Measurements from ENCODE around the gene RPTOR. TPM values are rescaled to one million over a fixed set of nuclear protein-coding genes. Genes with fewer than 3 reads are reported as not detected.

RPTOR gene
- total and polyA plus RNA-seq, 10 of the 15 experiments (the other 5 are each of a cell fraction or from before 2014, with no cell fraction given): 0.18 to 32.1 (median 7.8) TPM

GRCh38 chr17:80639658-80640057 is 95.0 kb downstream of the RPTOR start:
- H3K9me3 ChIP-seq (replicated peaks; ENCODE audit: control insufficient read depth, insufficient read depth, low read length): no peaks in the 10 kb centered on the region
- ChIA-PET CTCF (interaction anchor here (1.1 to 1.7 kb wide), 2 partner anchors 10 to 11 kb away, joined by 3 to 5 read pairs; no protein-coding TSS in a partner anchor), SMC1A (ENCODE audit: uncharacterized antibody, unreplicated experiment) (no interaction called here), POLR2A (no interaction called here), RAD21 (ENCODE audit: unreplicated experiment) (no interaction called here)
- BruUV-seq (replicated peaks): no TSS peak
- peaks cover 0 to 4% of the 10 kb centered on the region in 2 experiments; a peak in 2 of 4 replicates for H3K36me3 ChIP-seq (ENCODE audit: control insufficient read depth in 2 of 2, insufficient read depth in 2 of 2, low read length in 1 of 2)
- no peaks in the 10 kb centered on the region for H4K20me1 ChIP-seq (ENCODE audit: control insufficient read depth, insufficient read depth)
- no peak overlapping the region for H3K27ac ChIP-seq (ENCODE audit: control insufficient read depth, insufficient read depth)
- H3K9ac ChIP-seq (ENCODE audit: control insufficient read depth, insufficient read depth, low read length): no peak overlapping the region
- DNase-seq (ENCODE audit: low read depth, low spot score): no peak
- H3K4me2 ChIP-seq (ENCODE audit: control insufficient read depth, insufficient read depth): no peak overlapping the region
- intact Hi-C loops (cut with micrococcal nuclease; ENCODE audit: unreplicated experiment): no loop called here
- H3K27me3 ChIP-seq (replicated peaks in 1 of 2; ENCODE audit: control insufficient read depth in 2 of 2, insufficient read depth in 2 of 2, low read length in 1 of 2): no peaks in the 10 kb centered on the region
- no peak overlapping the region for H2AFZ ChIP-seq (ENCODE audit: control insufficient read depth, low read depth, low read length)
- TF ChIP-seq STAT3 (IDR thresholded peaks at IDR 0.05; ENCODE audit: low read depth, low read length) (no peak), GABPA (IDR thresholded peaks at IDR 0.05; ENCODE audit: low read depth) (no peak)
- WGBS (ENCODE audit: insufficient coverage, insufficient replicate concordance, low lambda C conversion rate, missing lambda C conversion rate): 96% methylated on average over 2 of the region's 2 CpGs
- peaks cover 2% of the 10 kb centered on the region; the same call in 1 of the 2 replicates for H3K79me2 ChIP-seq (ENCODE audit: control insufficient read depth, insufficient read depth, low read length)
- ATAC-seq: no peak
- in situ Hi-C loops (cut with MboI): no loop called here
- H3K4me3 ChIP-seq: no peak overlapping the region
- no peaks in the 10 kb centered on the region for H3K4me1 ChIP-seq (ENCODE audit: control insufficient read depth, insufficient read depth, low read length)
- no peak for FAIRE-seq

DNA sequence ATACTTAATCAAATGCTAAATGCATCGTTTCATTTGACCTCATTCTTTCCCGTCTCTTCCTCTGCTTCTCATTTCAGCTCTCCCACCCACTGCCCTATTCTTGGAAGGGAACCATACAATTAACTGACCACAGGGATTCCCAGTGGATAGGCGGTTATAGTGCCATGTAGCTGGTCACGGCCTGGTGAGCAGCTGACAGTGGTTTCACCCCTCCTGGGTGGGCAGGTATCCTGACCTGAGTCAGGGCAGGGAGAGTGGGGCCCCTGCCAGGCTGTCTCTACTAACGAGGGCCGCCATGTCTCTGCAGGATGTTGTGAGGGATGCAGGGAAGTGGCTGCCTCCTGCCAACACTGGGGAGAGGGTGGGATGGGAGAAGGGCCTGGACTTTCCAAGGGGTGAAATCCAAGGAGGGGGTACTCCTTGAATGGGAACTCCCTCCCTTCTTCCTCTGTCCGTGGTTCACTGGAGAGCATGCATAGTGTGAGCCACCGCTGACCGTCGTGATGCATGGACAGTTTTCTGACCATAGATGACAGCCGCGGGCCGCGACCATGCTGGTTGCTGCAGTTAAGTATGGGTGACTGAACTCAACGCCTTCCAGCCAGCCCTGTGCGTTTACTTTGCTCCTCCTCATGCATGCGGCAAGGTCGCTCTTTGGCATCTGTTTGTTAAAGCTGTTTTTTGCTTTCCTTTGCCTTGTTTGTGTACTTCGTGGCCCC is 95.9 kb downstream of the RPTOR start:
- FAIRE-seq: no peak
- intact Hi-C loops (cut with micrococcal nuclease; ENCODE audit: unreplicated experiment): no loop called here
- in situ Hi-C loops (cut with MboI): no loop called here
- ATAC-seq: no peak
- Histone ChIP-seq H3K79me2 (ENCODE audit: control insufficient read depth, insufficient read depth, low read length) (no peaks in the 10 kb centered on the region; the same call in 1 of the 2 replicates), H3K4me1 (ENCODE audit: control insufficient read depth, insufficient read depth, low read length) (no peaks in the 10 kb centered on the region), H3K9ac (ENCODE audit: control insufficient read depth, insufficient read depth, low read length) (no peak overlapping the region), H3K27ac (ENCODE audit: control insufficient read depth, insufficient read depth) (no peak overlapping the region), H3K9me3 (replicated peaks; ENCODE audit: control insufficient read depth, insufficient read depth, low read length) (no peaks in the 10 kb centered on the region), H3K27me3 (replicated peaks in 1 of 2; ENCODE audit: control insufficient read depth in 2 of 2, insufficient read depth in 2 of 2, low read length in 1 of 2) (no peaks in the 10 kb centered on the region), H3K4me2 (ENCODE audit: control insufficient read depth, insufficient read depth) (no peak overlapping the region), H4K20me1 (ENCODE audit: control insufficient read depth, insufficient read depth) (no peaks in the 10 kb centered on the region), H2AFZ (ENCODE audit: control insufficient read depth, low read depth, low read length) (no peak overlapping the region), H3K4me3 (no peak overlapping the region), H3K36me3 (ENCODE audit: control insufficient read depth in 2 of 2, insufficient read depth in 2 of 2, low read length in 1 of 2) (peaks cover 0 to 4% of the 10 kb centered on the region in 2 experiments; a peak in 2 of 4 replicates)
- no peak for DNase-seq (ENCODE audit: low read depth, low spot score)
- CTCF ChIA-PET: interaction anchor here (1.1 to 1.7 kb wide), 2 partner anchors 9 to 12 kb away, joined by 3 to 5 read pairs; no protein-coding TSS in a partner anchor
- BruUV-seq (replicated peaks): no TSS peak
- SMC1A ChIA-PET (ENCODE audit: uncharacterized antibody, unreplicated experiment): interaction anchor here (0.6 to 2.4 kb wide), 2 partner anchors 35 to 736 kb away, joined by 4 to 5 read pairs; no protein-coding TSS in a partner anchor
- RAD21 ChIA-PET (ENCODE audit: unreplicated experiment): no interaction called here
- 87% methylated on average over 16 of the region's 19 CpGs for WGBS (ENCODE audit: insufficient coverage, insufficient replicate concordance, low lambda C conversion rate, missing lambda C conversion rate)
- POLR2A ChIA-PET: no interaction called here
- TF ChIP-seq BCL3 (IDR thresholded peaks at IDR 0.05; ENCODE audit: borderline replicate concordance, insufficient read depth, low read depth, low read length, poor library complexity, severe bottlenecking) (no peak), PRDM15 (CRISPR knock-in tag; IDR thresholded peaks at IDR 0.05) (no peak), MEF2A (IDR thresholded peaks at IDR 0.05; ENCODE audit: insufficient read depth, low read depth, low read length) (no peak), KDM1A (IDR thresholded peaks at IDR 0.05; ENCODE audit: borderline replicate concordance) (no peak), IKZF1 (conservative IDR thresholded peaks at IDR 0.05) (no peak), STAT3 (IDR thresholded peaks at IDR 0.05; ENCODE audit: low read depth, low read length) (no peak), SIX5 (IDR thresholded peaks at IDR 0.05; ENCODE audit: low read depth, low read length, severe bottlenecking) (no peak), EP300 (IDR thresholded peaks at IDR 0.05; ENCODE audit: borderline replicate concordance in 1 of 2, control insufficient read depth in 1 of 2, low read depth in 2 of 2, low read length in 2 of 2) (no peak), TCF7 (IDR thresholded peaks at IDR 0.05; ENCODE audit: borderline replicate concordance) (no peak), MYB (IDR thresholded peaks at IDR 0.05; ENCODE audit: borderline replicate concordance, low read depth, low read length) (no peak)
